Neuron (in vitro differentiated cells): Measurements from ENCODE around the gene GRN.
"Not testable (repeated sequence)": the region's sequence is repeated elsewhere in the genome, so short reads cannot be mapped to it uniquely, and the experiment has no call there.

Experiments
- H2AFZ ChIP-seq: one replicate; pipeline ENCODE4 v1.6.1; 2013; ENCODE audit warnings: low read depth, mild to moderate bottlenecking, inconsistent platforms, low read length, moderate library complexity
- H3K27me3 ChIP-seq: one replicate; pipeline ENCODE4 v1.6.1; 2013; ENCODE audit warnings: low read length; ENCODE audit not compliant: insufficient read depth
- H3K36me3 ChIP-seq: one replicate; pipeline ENCODE4 v1.6.1; 2013; ENCODE audit warnings: low read length; ENCODE audit not compliant: insufficient read depth
- H3K4me1 ChIP-seq: one replicate; pipeline ENCODE4 v1.6.1; 2013; ENCODE audit warnings: low read length; ENCODE audit not compliant: insufficient read depth
- H3K4me3 ChIP-seq: 2 replicates; pipeline ENCODE4 v1.5.1; 2013; ENCODE audit warnings: mild to moderate bottlenecking, low read length, moderate library complexity
- H3K9me3 ChIP-seq: one replicate; pipeline ENCODE4 v1.6.1; 2013; ENCODE audit warnings: low read length

GRN gene

DNA sequence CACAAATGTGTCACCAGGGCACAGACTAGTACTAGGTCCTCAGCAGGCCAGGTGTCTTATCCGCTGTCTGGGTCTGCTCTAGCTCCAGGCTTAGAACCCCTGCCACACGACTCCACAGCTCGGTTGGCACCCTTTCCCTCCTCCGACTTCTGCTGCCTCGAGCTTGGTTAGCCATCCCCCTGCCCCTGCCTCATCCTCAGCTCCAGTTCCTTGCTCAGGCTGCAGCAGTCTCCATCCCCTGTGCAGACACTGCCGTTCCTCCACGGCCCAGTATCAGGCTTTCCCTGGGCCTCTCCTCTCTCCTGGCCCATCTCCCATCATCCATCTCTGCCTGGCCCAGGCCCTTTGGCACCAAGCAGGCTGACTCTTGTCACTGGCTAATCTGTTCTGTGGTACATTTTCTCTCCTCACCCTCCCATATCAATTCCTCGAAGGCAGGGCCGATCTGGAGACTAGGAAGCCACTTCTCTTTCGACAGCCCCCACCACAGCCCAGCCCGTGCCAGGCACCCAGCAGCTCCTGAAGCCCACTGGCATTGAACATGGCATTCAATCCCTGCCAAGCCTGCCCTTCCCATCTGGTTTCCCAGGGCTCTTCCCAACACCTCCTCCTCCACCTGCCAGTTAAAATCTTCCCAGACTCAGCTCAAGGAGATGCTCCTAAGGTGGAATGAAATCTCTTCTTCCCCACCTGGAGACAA, 1.4 kb upstream of the GRN start:
- Histone ChIP-seq H3K4me3 (no peak overlapping the region), H3K4me1 (peaks cover 6% of the 10 kb centered on the region), H2AFZ (no peak overlapping the region), H3K9me3 (no peaks in the 10 kb centered on the region), H3K27me3 (peaks cover 7% of the 10 kb centered on the region), H3K36me3 (no peaks in the 10 kb centered on the region)

DNA sequence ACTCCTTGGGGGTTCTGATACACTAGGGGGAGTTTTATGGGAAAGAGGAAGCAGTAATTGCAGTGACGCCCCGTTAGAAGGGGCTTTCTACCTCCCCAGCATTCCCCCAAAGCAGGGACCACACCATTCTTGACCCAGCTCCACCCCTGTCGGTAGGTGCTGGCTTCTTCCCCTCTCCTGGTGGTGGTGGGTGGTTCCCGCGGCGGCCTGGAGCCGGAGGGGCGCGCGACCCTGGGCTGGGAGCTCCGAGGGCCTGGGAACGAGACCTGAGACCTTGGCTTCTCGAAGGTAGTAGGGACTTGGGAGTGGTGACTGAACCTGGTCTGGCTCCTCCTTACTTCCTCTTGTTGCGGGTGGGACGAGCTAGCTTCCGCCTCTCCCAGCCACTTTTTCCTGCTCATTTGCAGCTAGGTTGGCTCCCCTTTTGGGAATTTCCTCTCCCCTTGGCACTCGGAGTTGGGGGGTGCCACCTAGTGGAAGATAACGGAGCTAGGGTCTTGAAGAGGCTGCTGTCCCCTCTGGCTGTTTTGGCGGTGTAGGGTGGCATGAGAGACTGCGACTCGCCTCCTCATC, 438 bp downstream of the GRN start:
- H3K9me3 ChIP-seq = no peaks in the 10 kb centered on the region

DNA sequence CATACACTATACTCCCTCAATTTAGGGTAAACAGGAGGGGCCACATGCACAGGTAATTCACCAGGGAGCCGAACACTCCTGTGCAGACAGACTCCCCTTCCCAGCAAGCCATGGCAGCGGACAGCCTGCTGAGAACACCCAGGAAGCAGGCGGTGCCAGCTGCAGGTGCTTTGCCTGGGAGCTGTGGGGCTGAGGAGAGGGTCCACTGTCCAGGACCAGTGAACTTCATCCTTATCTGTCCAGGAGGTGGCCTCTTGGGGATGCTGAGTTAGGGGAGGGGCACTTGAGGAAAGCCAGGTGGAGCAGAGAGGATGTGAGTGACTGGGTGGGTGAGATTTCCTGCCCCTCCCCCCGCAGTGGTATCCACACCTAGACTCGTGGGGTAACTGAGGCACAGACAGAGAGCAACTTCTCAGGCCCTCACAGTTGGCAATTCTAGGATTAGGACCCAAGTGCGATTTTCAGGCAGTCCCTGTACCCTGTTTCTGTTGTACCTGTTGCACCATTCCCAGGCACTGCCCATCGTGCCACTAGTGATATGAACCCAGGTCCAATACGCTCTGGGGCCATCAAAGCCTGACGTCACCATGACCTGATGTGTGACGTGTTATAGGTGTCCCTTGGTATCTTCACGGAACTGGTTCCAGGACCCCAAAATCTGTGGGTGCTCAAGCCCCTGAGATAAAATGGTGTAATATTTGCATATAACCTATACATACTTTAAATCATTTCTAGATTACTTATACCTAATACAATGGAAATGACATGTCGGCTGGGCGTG, 1.2 kb downstream of the GRN start:
- Histone ChIP-seq H3K27me3 (peaks cover 4% of the 10 kb centered on the region), H3K36me3 (no peaks in the 10 kb centered on the region), H3K4me1 (peaks cover 6% of the 10 kb centered on the region), H2AFZ (no peak overlapping the region), H3K9me3 (no peaks in the 10 kb centered on the region), H3K4me3 (peak overlapping the region; percentile 76)

More for the DNA sequence above, 438 bp downstream of the GRN start:
- peaks cover 6% of the 10 kb centered on the region for H3K4me1 ChIP-seq
- H3K36me3 ChIP-seq = no peaks in the 10 kb centered on the region
- H3K4me3 ChIP-seq = peak overlapping the region; percentile 76
- peaks cover 4% of the 10 kb centered on the region for H3K27me3 ChIP-seq
- H2AFZ ChIP-seq = peak overlapping the region; percentile 30

DNA sequence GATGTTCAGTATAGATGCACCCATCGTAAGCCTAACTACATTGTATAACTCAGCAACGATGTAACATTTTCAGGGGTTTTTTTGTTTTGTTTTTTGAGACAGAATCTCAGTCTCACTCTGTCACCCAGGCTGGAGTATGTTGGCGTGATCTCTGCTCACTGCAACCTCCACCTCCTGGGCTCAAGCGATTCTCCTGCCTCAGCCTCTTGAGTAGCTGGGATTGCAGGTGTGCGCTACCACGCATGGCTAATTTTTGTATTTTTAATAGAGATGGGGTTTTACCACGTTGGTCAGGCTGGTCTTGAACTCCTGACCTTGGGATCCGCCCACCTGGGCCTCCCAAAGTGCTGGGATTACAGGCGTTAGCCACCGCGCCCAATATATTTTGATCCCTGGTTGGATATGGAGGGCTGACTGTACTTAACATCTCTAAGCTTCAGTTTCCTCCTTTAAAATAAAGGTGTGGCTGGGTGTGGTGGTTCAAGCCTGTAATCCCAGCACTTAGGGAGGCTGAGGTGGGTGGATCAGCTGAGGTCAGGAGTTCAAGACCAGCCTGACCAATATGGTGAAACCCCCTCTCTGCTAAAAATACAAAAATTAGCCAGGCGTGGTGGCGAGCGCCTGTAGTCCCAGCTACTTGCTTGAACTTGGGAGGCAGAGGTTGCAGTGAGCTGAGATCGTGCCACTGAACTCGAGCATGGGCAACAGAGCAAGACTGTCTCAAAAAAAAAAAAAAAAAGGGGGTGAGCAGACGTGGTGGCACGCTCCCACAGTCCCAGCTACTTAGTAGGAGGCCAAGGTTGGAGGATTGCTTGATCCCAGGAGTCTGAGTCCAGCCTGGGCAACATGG, 2.3 kb downstream of the GRN start:
- not testable (repeated sequence) for H3K36me3 ChIP-seq, H2AFZ ChIP-seq, H3K9me3 ChIP-seq, H3K27me3 ChIP-seq, H3K4me3 ChIP-seq, H3K4me1 ChIP-seq

DNA sequence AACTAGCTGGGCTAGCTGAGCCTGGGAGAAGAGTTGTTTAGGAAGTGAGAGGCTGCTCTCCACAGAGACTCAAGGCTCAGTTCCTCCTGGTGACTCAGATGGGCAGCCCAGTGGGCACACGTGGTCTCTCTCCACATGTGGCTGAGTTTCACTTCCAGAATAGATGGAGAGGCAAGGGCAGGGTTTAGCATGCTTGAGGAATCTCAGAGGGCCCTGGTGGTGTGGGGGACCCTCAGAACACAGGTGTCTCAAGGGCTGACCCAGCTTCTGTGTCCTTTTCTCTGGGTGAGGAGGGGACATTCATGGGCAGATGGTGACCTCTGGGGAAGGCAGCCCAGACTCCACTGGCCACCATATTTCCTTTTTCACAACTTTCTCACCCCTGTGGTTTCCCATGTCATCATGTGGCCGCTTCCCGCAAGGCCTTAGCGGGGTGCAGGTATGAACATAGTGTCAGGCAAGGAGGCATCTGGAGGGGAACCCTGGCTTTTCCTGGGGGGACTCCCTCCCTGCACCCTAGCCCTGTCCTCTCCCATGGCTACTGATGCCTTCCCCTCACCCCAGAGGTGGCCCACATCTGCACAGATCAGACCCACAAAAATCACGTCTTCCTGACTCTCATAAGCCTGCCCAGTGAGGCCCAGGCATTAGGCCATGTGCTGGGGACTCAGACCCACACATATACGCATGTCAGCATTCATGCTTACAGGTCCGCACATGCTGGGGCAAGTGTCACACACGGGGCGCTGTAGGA, 3.3 kb downstream of the GRN start:
- no peaks in the 10 kb centered on the region for H3K9me3 ChIP-seq
- peaks cover 14% of the 10 kb centered on the region for H3K36me3 ChIP-seq

DNA sequence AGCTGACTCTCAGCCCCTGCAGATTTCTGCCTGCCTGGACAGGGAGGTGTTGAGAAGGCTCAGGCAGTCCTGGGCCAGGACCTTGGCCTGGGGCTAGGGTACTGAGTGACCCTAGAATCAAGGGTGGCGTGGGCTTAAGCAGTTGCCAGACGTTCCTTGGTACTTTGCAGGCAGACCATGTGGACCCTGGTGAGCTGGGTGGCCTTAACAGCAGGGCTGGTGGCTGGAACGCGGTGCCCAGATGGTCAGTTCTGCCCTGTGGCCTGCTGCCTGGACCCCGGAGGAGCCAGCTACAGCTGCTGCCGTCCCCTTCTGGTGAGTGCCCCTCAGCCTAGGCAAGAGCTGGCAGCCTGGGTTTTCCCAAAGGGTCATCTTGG, 3.9 kb downstream of the GRN start:
- Histone ChIP-seq H2AFZ (no peak overlapping the region), H3K9me3 (no peaks in the 10 kb centered on the region), H3K4me3 (no peak overlapping the region), H3K36me3 (peaks cover 14% of the 10 kb centered on the region), H3K4me1 (peaks cover 6% of the 10 kb centered on the region), H3K27me3 (no peaks in the 10 kb centered on the region)

More for the DNA sequence above, 3.3 kb downstream of the GRN start:
- no peak overlapping the region for H2AFZ ChIP-seq
- H3K27me3 ChIP-seq = no peaks in the 10 kb centered on the region
- no peak overlapping the region for H3K4me3 ChIP-seq
- peaks cover 6% of the 10 kb centered on the region for H3K4me1 ChIP-seq

DNA sequence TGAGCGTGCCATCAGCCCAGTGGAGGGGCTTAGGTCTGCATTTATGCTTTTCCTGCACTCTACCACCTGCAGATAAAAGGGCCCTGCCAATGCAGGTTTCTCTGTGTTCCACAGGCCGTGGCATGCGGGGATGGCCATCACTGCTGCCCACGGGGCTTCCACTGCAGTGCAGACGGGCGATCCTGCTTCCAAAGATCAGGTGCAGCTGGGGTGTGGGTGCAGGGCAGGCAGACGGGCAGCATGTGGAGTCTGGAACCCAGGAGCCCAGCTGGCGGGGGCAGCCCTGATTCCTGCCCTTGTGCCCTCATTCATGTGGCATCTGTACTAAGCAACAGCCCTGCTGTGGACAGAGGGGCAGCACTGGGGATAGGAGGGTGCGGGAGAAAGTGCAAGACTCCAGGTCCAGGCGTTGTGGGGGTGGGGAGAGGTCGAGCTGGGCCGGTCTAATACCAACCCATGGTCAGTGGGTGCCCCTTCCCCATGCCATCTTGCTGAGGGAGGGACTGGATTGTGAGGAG, 4.5 kb downstream of the GRN start:
- no peaks in the 10 kb centered on the region for H3K27me3 ChIP-seq
- no peak overlapping the region for H2AFZ ChIP-seq
- H3K4me3 ChIP-seq = no peak overlapping the region
- peaks cover 14% of the 10 kb centered on the region for H3K36me3 ChIP-seq
- H3K4me1 ChIP-seq = peaks cover 6% of the 10 kb centered on the region
- no peaks in the 10 kb centered on the region for H3K9me3 ChIP-seq

DNA sequence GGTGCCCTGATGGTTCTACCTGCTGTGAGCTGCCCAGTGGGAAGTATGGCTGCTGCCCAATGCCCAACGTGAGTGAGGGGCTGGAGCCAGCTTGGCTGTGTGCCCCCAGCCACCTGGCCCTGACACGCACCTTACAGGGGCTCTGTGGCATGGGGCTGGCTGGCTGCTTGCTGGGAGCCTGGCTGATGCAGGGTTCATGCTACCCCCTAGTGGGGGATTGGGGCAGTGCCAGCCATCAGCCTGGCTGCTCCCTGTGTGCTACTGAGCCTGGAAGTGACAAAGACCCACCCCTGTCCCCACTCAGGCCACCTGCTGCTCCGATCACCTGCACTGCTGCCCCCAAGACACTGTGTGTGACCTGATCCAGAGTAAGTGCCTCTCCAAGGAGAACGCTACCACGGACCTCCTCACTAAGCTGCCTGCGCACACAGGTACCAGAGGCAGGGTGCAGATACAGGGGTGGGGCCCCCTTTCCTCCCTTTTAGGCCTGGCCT, 5.7 kb downstream of the GRN start:
- H3K27me3 ChIP-seq = no peaks in the 10 kb centered on the region
- H3K9me3 ChIP-seq = no peaks in the 10 kb centered on the region
- H3K4me1 ChIP-seq = peaks cover 6% of the 10 kb centered on the region
- H2AFZ ChIP-seq = no peak overlapping the region
- peaks cover 22% of the 10 kb centered on the region for H3K36me3 ChIP-seq
- no peak overlapping the region for H3K4me3 ChIP-seq

DNA sequence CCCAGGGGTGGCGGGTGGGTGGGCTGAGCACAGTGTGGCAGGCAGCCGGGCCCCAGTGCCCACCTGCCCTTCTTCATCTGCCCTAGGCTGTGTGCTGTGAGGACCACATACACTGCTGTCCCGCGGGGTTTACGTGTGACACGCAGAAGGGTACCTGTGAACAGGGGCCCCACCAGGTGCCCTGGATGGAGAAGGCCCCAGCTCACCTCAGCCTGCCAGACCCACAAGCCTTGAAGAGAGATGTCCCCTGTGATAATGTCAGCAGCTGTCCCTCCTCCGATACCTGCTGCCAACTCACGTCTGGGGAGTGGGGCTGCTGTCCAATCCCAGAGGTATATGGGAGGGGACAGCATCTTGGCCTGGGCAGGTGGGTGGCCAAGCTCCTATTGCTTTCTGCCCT, 6.4 kb downstream of the GRN start:
- Histone ChIP-seq H3K9me3 (no peaks in the 10 kb centered on the region), H3K27me3 (no peaks in the 10 kb centered on the region), H3K4me1 (no peaks in the 10 kb centered on the region), H3K36me3 (peaks cover 28% of the 10 kb centered on the region), H2AFZ (no peak overlapping the region), H3K4me3 (no peak overlapping the region)

DNA sequence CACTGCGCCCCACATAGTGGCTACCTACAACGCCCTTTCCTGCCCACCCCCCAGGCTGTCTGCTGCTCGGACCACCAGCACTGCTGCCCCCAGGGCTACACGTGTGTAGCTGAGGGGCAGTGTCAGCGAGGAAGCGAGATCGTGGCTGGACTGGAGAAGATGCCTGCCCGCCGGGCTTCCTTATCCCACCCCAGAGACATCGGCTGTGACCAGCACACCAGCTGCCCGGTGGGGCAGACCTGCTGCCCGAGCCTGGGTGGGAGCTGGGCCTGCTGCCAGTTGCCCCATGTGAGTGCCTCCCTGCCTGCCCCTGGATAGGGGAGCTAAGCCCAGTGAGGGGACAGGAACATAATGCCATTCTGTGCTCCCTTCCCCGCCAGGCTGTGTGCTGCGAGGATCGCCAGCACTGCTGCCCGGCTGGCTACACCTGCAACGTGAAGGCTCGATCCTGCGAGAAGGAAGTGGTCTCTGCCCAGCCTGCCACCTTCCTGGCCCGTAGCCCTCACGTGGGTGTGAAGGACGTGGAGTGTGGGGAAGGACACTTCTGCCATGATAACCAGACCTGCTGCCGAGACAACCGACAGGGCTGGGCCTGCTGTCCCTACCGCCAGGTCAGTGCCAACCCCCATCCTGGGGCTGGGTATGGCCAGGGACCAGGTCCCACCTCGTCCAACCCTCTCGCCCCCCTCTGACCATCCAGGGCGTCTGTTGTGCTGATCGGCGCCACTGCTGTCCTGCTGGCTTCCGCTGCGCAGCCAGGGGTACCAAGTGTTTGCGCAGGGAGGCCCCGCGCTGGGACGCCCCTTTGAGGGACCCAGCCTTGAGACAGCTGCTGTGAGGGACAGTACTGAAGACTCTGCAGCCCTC, 7.1 kb downstream of the GRN start:
- Histone ChIP-seq H3K4me3 (no peak overlapping the region), H2AFZ (no peak overlapping the region), H3K9me3 (no peaks in the 10 kb centered on the region), H3K36me3 (peaks cover 32% of the 10 kb centered on the region), H3K4me1 (no peaks in the 10 kb centered on the region), H3K27me3 (no peaks in the 10 kb centered on the region)

DNA sequence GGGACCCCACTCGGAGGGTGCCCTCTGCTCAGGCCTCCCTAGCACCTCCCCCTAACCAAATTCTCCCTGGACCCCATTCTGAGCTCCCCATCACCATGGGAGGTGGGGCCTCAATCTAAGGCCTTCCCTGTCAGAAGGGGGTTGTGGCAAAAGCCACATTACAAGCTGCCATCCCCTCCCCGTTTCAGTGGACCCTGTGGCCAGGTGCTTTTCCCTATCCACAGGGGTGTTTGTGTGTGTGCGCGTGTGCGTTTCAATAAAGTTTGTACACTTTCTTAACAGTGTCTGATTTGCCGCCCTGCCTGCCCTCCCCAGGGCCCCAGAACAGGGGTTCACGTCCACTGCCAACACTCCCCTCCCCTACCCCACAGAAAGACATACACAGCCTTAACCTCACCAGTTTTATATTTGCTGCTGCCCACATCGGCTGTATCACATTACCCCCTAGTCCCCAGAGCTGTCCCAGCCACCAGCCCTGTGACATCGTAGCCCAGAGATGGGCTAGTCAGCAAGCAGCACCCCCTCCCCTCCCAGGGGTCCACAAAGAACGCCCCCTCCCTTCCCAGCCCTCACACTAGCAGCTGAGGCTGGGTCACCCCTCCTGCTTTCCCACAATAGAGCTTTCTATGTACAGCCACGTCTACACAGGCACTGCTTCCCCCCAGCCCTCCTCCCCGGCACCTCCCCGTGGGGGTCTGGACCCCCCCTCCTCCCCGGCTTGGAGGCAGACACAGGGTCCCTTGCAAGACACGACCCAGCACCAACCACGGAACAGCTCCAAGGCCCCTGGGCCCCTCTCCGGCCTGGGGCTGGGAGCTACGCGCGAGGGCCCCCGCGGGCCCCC, 7.9 kb downstream of the GRN start:
- Histone ChIP-seq H2AFZ (no peak overlapping the region), H3K4me3 (no peak overlapping the region), H3K4me1 (no peaks in the 10 kb centered on the region), H3K36me3 (peaks cover 32% of the 10 kb centered on the region), H3K27me3 (no peaks in the 10 kb centered on the region), H3K9me3 (no peaks in the 10 kb centered on the region)
